ENCODE measurements around the gene ING5. TPM values are rescaled to one million over a fixed set of nuclear protein-coding genes. Genes with fewer than 3 reads are reported as not detected.

Gene ING5
- total RNA-seq, 2 donors from 2014 or later = 27.3 to 64.8 TPM

DNA sequence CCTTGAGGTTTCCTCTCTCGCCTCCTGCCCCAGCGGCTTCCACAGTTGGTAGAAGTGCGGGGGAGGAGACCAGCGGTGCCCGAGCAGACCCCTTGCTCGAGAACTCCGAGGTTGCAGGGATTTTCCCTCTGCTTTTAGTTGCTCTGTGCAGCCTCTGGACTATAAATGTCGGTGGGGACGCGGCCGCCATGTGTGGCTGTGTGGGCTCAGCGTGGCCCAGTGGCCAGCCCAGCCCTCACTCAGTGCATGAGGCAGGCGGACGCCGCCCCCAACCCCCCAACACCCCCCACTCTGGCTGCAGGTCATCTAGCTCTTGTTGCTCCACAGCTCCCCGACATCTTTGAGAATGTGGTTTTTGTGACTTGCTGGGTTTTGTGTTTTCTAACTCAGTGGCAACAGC lies 17.3 kb downstream of the ING5 start:
- H3K36me3 ChIP-seq = peaks cover 51% of the 10 kb centered on the region
- no peak overlapping the region for H3K27ac ChIP-seq
- ATAC-seq (ENCODE audit: insufficient number of reproducible peaks, low FRiP score, low read depth) (no peak), DNase-seq (ENCODE audit: low spot score) (no peak)
- no peak overlapping the region for H3K4me3 ChIP-seq
- H3K9me3 ChIP-seq = no peaks in the 10 kb centered on the region
- H3K4me1 ChIP-seq (ENCODE audit: control insufficient read depth in 1 of 2, low read depth in 2 of 2) = no peaks in the 10 kb centered on the region
- H3K27me3 ChIP-seq (replicated peaks; ENCODE audit: insufficient read depth) = no peaks in the 10 kb centered on the region
- no peak for TF ChIP-seq CTCF (IDR thresholded peaks at IDR 0.05)

- Histone ChIP-seq H3K4me3 (no peak overlapping the region), H3K27me3 (replicated peaks; ENCODE audit: insufficient read depth) (no peaks in the 10 kb centered on the region), H3K36me3 (peaks cover 44% of the 10 kb centered on the region), H3K9me3 (no peaks in the 10 kb centered on the region), H3K27ac (no peak overlapping the region), H3K4me1 (ENCODE audit: control insufficient read depth in 1 of 2, low read depth in 2 of 2) (no peaks in the 10 kb centered on the region)
- no peak for ATAC-seq (ENCODE audit: insufficient number of reproducible peaks, low FRiP score, low read depth)
- TF ChIP-seq CTCF (IDR thresholded peaks at IDR 0.05) = no peak
- DNase-seq (ENCODE audit: low spot score) = no peak
These were observed 18.3 kb downstream of the ING5 start for GRCh38 chr2:241720099-241720498.

GRCh38 chr2:241720560-241720959 lies 18.7 kb downstream of the ING5 start:
- H3K27ac ChIP-seq = no peak overlapping the region
- H3K27me3 ChIP-seq (replicated peaks; ENCODE audit: insufficient read depth) = no peaks in the 10 kb centered on the region
- DNase-seq (ENCODE audit: low spot score) = no peak
- no peak for TF ChIP-seq CTCF (IDR thresholded peaks at IDR 0.05)
- H3K4me1 ChIP-seq (ENCODE audit: control insufficient read depth in 1 of 2, low read depth in 2 of 2) = no peaks in the 10 kb centered on the region
- no peak overlapping the region for H3K4me3 ChIP-seq
- no peak for ATAC-seq (ENCODE audit: insufficient number of reproducible peaks, low FRiP score, low read depth)
- H3K9me3 ChIP-seq = no peaks in the 10 kb centered on the region
- peaks cover 44% of the 10 kb centered on the region for H3K36me3 ChIP-seq

DNA sequence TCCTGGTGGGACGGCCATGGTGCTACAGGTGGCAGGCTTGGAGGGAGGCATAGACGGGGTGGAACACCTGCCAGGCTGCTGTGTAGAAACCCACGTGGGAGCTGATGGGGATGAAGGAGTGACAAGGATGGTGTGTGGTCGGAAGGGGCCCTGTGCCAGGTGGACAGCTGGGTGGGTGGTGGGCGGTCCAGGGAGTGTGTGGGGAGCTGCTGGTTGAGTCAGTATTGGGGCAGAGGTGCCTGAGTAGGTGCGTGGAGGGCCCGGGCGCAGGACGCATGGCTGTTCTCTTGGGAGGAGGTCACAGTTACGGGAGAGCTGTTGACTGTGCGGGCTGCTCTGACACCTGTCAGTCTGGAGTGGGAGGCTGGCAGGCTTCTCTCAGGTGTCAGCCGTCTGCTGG lies 20.0 kb downstream of the ING5 start:
- Histone ChIP-seq H3K36me3 (peaks cover 39% of the 10 kb centered on the region), H3K4me3 (no peak overlapping the region), H3K4me1 (ENCODE audit: control insufficient read depth in 1 of 2, low read depth in 2 of 2) (no peaks in the 10 kb centered on the region), H3K27me3 (replicated peaks; ENCODE audit: insufficient read depth) (no peaks in the 10 kb centered on the region), H3K27ac (no peak overlapping the region), H3K9me3 (no peaks in the 10 kb centered on the region)
- ATAC-seq (ENCODE audit: insufficient number of reproducible peaks, low FRiP score, low read depth) = no peak
- DNase-seq (ENCODE audit: low spot score) = no peak
- no peak for TF ChIP-seq CTCF (IDR thresholded peaks at IDR 0.05)

DNA sequence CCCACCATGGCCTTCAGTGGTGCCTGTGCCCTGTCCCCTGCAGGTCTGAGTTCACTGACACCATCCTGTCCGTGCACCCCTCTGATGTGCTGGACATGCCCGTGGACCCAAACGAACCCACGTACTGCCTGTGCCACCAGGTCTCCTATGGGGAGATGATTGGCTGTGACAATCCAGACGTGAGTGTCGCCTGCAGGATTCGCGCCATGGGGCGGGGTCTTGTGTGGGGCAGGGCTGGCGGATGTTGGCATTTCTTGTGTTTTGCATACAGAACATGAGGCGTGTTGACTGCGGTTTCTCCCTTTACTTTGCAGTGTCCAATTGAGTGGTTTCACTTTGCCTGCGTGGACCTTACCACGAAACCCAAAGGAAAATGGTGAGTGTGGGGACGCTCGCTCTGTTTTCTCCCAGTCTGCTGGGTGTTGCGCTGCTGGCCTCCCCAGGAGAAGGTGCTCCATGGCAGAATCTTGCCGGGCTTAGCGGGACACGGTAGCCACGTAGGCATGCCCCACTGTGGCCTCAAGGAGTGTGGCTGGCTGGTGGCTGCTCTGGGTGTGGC lies 21.1 kb downstream of the ING5 start:
- TF ChIP-seq CTCF (IDR thresholded peaks at IDR 0.05) = no peak
- H3K27me3 ChIP-seq (replicated peaks; ENCODE audit: insufficient read depth) = no peaks in the 10 kb centered on the region
- no peaks in the 10 kb centered on the region for H3K9me3 ChIP-seq
- DNase-seq (ENCODE audit: low spot score) = no peak
- no peaks in the 10 kb centered on the region for H3K4me1 ChIP-seq (ENCODE audit: control insufficient read depth in 1 of 2, low read depth in 2 of 2)
- H3K27ac ChIP-seq = no peak overlapping the region
- no peak overlapping the region for H3K4me3 ChIP-seq
- H3K36me3 ChIP-seq = peaks cover 39% of the 10 kb centered on the region
- ATAC-seq (ENCODE audit: insufficient number of reproducible peaks, low FRiP score, low read depth) = no peak

Measured in thoracic aorta (tissue), 2 donors.